GM19240 (cell line): ENCODE results near the gene ACP4.

Experiments used
- DNase-seq: peaks from one replicate; pipeline ENCODE4 v3.0.0; 2011; ENCODE audit warnings: low spot score; ENCODE audit not compliant: insufficient read length

Gene ACP4

GRCh38 chr19:50842130-50842529, 51.9 kb downstream of the ACP4 start:
- DNase-seq = no peak

- no peak for DNase-seq
Measured at GRCh38 chr19:50843205-50843604, 53.0 kb downstream of the ACP4 start.

- no peak for DNase-seq
Measured at GRCh38 chr19:50843701-50844221, 53.5 kb downstream of the ACP4 start.

GRCh38 chr19:50844296-50844935, 54.2 kb downstream of the ACP4 start:
- DNase-seq = no peak
